Measurements from ENCODE around the gene ABLIM3.

ABLIM3 gene

GRCh38 chr5:149301744-149302380, 160.6 kb downstream of the ABLIM3 start:
- TF ChIP-seq CTCF (IDR thresholded peaks at IDR 0.05; ENCODE audit: low read depth, low read length, missing control alignments) = no peak
- H3K36me3 ChIP-seq (replicated peaks) = no peaks in the 10 kb centered on the region
- no peaks in the 10 kb centered on the region for H3K27me3 ChIP-seq (replicated peaks)
- in situ Hi-C loops (cut with HindIII; ENCODE audit: low pct_ligation_motif_present, low sequenced_read_pairs) = no loop called here
- H3K27ac ChIP-seq = no peak overlapping the region
- H3K4me3 ChIP-seq (ENCODE audit: low read depth, low read length) = no peak overlapping the region
- DNase-seq = peak; percentile 8

GRCh38 chr5:149302641-149303040, 161.3 kb downstream of the ABLIM3 start:
- H3K4me3 ChIP-seq (ENCODE audit: low read depth, low read length) = no peak overlapping the region
- H3K27ac ChIP-seq = no peak overlapping the region
- in situ Hi-C loops (cut with HindIII; ENCODE audit: low pct_ligation_motif_present, low sequenced_read_pairs) = no loop called here
- no peaks in the 10 kb centered on the region for H3K36me3 ChIP-seq (replicated peaks)
- no peaks in the 10 kb centered on the region for H3K27me3 ChIP-seq (replicated peaks)
- no peak for TF ChIP-seq CTCF (IDR thresholded peaks at IDR 0.05; ENCODE audit: low read depth, low read length, missing control alignments)
- DNase-seq = no peak

GRCh38 chr5:149303210-149303609, 161.9 kb downstream of the ABLIM3 start:
- Histone ChIP-seq H3K36me3 (replicated peaks) (no peaks in the 10 kb centered on the region), H3K4me3 (ENCODE audit: low read depth, low read length) (no peak overlapping the region), H3K27ac (no peak overlapping the region), H3K27me3 (replicated peaks) (no peaks in the 10 kb centered on the region)
- DNase-seq = no peak
- in situ Hi-C loops (cut with HindIII; ENCODE audit: low pct_ligation_motif_present, low sequenced_read_pairs) = no loop called here
- TF ChIP-seq CTCF (IDR thresholded peaks at IDR 0.05; ENCODE audit: low read depth, low read length, missing control alignments) = no peak

GRCh38 chr5:149304195-149305078, 163.1 kb downstream of the ABLIM3 start:
- Histone ChIP-seq H3K27ac (no peak overlapping the region), H3K36me3 (replicated peaks) (no peaks in the 10 kb centered on the region), H3K4me3 (ENCODE audit: low read depth, low read length) (no peak overlapping the region), H3K27me3 (replicated peaks) (no peaks in the 10 kb centered on the region)
- in situ Hi-C loops (cut with HindIII; ENCODE audit: low pct_ligation_motif_present, low sequenced_read_pairs) = no loop called here
- DNase-seq = no peak
- TF ChIP-seq CTCF (IDR thresholded peaks at IDR 0.05; ENCODE audit: low read depth, low read length, missing control alignments) = no peak

- in situ Hi-C loops (cut with HindIII; ENCODE audit: low pct_ligation_motif_present, low sequenced_read_pairs) = no loop called here
- H3K4me3 ChIP-seq (ENCODE audit: low read depth, low read length) = no peak overlapping the region
- H3K27ac ChIP-seq = no peak overlapping the region
- no peak for TF ChIP-seq CTCF (IDR thresholded peaks at IDR 0.05; ENCODE audit: low read depth, low read length, missing control alignments)
- H3K36me3 ChIP-seq (replicated peaks) = no peaks in the 10 kb centered on the region
- no peaks in the 10 kb centered on the region for H3K27me3 ChIP-seq (replicated peaks)
- no peak for DNase-seq
Measured at GRCh38 chr5:149309354-149309753, 168.1 kb downstream of the ABLIM3 start.
